GM23248 (cell line): ENCODE measurements around the gene KIRREL2. TPM values are rescaled to one million over a fixed set of nuclear protein-coding genes. Genes with fewer than 3 reads are reported as not detected.
"Not testable (repeated sequence)": the region's sequence is repeated elsewhere in the genome, so short reads cannot be mapped to it uniquely, and the experiment has no call there.

Experiments
- DNase-seq: peaks from one replicate; pipeline ENCODE4 v3.0.0-alpha.2; 2015
- H2AFZ ChIP-seq: fragments of 200-600 bp; sonication (generic); 2 replicates; pipeline ENCODE4 v1.6.1; 2016; ENCODE audit warnings: antibody characterized with exemption
- H3F3A ChIP-seq: fragments of 200-600 bp; sonication (generic); 2 replicates; pipeline ENCODE4 v1.6.1; 2016; ENCODE audit warnings: mild to moderate bottlenecking, antibody characterized with exemption, mixed run types; ENCODE audit not compliant: insufficient read depth
- H3K27ac ChIP-seq: fragments of 200-600 bp; sonication (generic); 2 replicates; pipeline ENCODE4 v1.5.1; 2016; ENCODE audit warnings: mild to moderate bottlenecking
- H3K27me3 ChIP-seq: fragments of 200-600 bp; sonication (generic); replicated peaks from 2 replicates; pipeline ENCODE4 v1.6.1; 2016; ENCODE audit warnings: mild to moderate bottlenecking; ENCODE audit not compliant: insufficient read depth
- H3K36me3 ChIP-seq: fragments of 200-600 bp; sonication (generic); 2 replicates; pipeline ENCODE4 v1.6.1; 2016; ENCODE audit warnings: low read depth, mild to moderate bottlenecking
- H3K4me1 ChIP-seq: fragments of 200-600 bp; sonication (generic); 2 replicates; pipeline ENCODE4 v1.6.1; 2016; ENCODE audit warnings: mild to moderate bottlenecking; ENCODE audit not compliant: insufficient read depth
- H3K4me2 ChIP-seq: fragments of 200-600 bp; sonication (generic); one replicate; pipeline ENCODE4 v1.6.1; 2016; ENCODE audit warnings: mild to moderate bottlenecking; ENCODE audit not compliant: unreplicated experiment
- H3K4me3 ChIP-seq: fragments of 200-600 bp; sonication (generic); 2 replicates; pipeline ENCODE4 v1.5.1; 2016; ENCODE audit warnings: mild to moderate bottlenecking
- H3K79me2 ChIP-seq: fragments of 200-600 bp; sonication (generic); 2 replicates; pipeline ENCODE4 v1.6.1; 2016; ENCODE audit warnings: mild to moderate bottlenecking; ENCODE audit not compliant: insufficient read depth
- H3K9ac ChIP-seq: fragments of 200-600 bp; sonication (generic); 2 replicates; pipeline ENCODE4 v1.6.1; 2016; ENCODE audit warnings: mild to moderate bottlenecking
- H3K9me2 ChIP-seq: fragments of 200-600 bp; sonication (generic); 2 replicates; pipeline ENCODE4 v1.6.1; 2016; ENCODE audit warnings: mixed run types, mild to moderate bottlenecking, moderate library complexity; ENCODE audit not compliant: insufficient read depth
- H3K9me3 ChIP-seq: fragments of 200-600 bp; sonication (generic); one replicate; pipeline ENCODE4 v1.6.1; 2017; ENCODE audit warnings: low read depth
- H4K20me1 ChIP-seq: fragments of 200-600 bp; sonication (generic); 2 replicates; pipeline ENCODE4 v1.6.0; 2016; ENCODE audit not compliant: insufficient read depth
- EZH2 ChIP-seq: fragments of 200-600 bp; sonication (generic); IDR thresholded peaks from 2 replicates; pipeline ENCODE4 v1.6.1; 2018; ENCODE audit warnings: antibody characterized with exemption, mild to moderate bottlenecking; ENCODE audit not compliant: insufficient read depth, poor library complexity, severe bottlenecking
- EZH2phosphoT487 ChIP-seq: fragments of 200-600 bp; sonication (generic); IDR thresholded peaks from 2 replicates; pipeline ENCODE4 v1.6.1; 2018; ENCODE audit warnings: antibody characterized with exemption, moderate library complexity, mild to moderate bottlenecking, low read depth; ENCODE audit not compliant: insufficient read depth
- WGBS, 2 experiments: methylation state at CpG; one replicate each; pipeline ENCODE4 v1.1.6; 2015 to 2017; ENCODE audit warnings: low lambda C conversion rate in 2 of 2, low coverage in 1 of 2; ENCODE audit errors: missing lambda C conversion rate in 2 of 2; 5-methylcytosine and 5-hydroxymethylcytosine counted together
- in situ Hi-C: fragments of 300-500 bp; cut with MboI; formaldehyde crosslinking; loops from 2 replicates; pipeline ENCODE4 v1.15.0; 2020
- polyA plus RNA-seq: library from polyadenylated mRNA; unstranded; fragments of >200 nt; fragmentation: Nextera tagmentation; extraction: Ambion mirVana; gene quantifications from 2 replicates; pipeline ENCODE4 v1.2.1, GENCODE V29; 2016
- total RNA-seq: library from RNA; depleted of rRNA; stranded (reverse); fragments of >200 nt; shearing (Covaris generic); gene quantifications from 2 replicates; pipeline ENCODE4 v1.2.3, GENCODE V29; 2014

Gene KIRREL2
- total and polyA plus RNA-seq, 2 experiments from 2014 or later: not detected

DNA sequence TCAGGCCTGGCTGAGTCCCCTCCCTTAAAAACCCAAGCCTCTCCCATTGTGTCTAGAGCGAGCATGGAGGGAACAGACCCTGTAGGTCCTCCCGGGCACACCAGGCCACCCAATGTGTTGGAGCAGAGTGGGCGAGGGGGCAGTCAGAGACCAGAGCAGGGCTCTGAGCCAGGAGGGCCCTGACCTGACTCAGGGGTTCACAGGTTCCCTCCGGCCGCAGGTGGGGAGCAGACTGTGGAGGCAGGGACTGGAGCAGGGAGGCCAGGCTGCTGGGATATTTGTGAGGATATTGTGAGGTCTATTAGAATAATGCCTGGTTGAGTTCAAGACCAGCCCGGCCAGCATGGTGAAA, 52.9 kb downstream of the KIRREL2 start:
- Histone ChIP-seq H3K79me2 (no peaks in the 10 kb centered on the region), H2AFZ (no peak overlapping the region), H3K4me3 (no peak overlapping the region), H4K20me1 (no peaks in the 10 kb centered on the region), H3K27me3 (no peaks in the 10 kb centered on the region), H3K27ac (no peak overlapping the region), H3K9ac (no peak overlapping the region), H3K4me2 (no peak overlapping the region), H3K9me2 (no peaks in the 10 kb centered on the region), H3F3A (peaks cover 13% of the 10 kb centered on the region; the same call in 1 of the 2 replicates), H3K4me1 (peaks cover 20% of the 10 kb centered on the region), H3K9me3 (no peaks in the 10 kb centered on the region), H3K36me3 (no peaks in the 10 kb centered on the region)
- in situ Hi-C loops: no loop called here
- WGBS, 2 experiments: 73 to 81% methylated on average over 4 to 6 of the region's 6 CpGs
- no peak for DNase-seq
- TF ChIP-seq EZH2phosphoT487 (no peak), EZH2 (no peak)

- H3K4me2 ChIP-seq, H4K20me1 ChIP-seq, H3K9ac ChIP-seq, H3F3A ChIP-seq, H2AFZ ChIP-seq, H3K79me2 ChIP-seq, H3K9me2 ChIP-seq, DNase-seq, H3K27me3 ChIP-seq, H3K36me3 ChIP-seq, H3K4me3 ChIP-seq, H3K9me3 ChIP-seq, in situ Hi-C loops, H3K27ac ChIP-seq: not testable (repeated sequence)
- peaks cover 20% of the 10 kb centered on the region for H3K4me1 ChIP-seq
- WGBS, 2 experiments: 89 to 90% methylated on average over 14 of the region's 14 CpGs
Measured at GRCh38 chr19:35910355-35910754, 53.6 kb downstream of the KIRREL2 start.

DNA sequence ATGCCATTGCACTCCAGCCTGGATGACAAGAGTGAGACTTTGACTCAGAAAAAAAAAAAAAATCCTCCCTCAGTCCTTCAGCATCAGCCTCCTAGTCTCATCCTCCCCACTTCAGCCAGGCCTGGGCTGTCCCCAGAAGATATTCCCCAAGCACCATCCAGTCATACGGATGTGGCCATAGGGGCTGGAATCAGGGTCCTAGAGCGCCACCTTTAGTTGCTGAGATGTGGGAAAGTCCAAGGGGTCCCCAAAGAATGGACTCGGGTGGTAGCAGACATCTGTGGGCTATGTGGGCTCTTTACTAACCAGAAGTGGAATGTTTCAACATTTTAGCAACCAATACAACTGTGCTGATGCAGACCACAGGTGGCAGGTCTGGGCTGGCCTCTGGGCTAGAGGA, 54.5 kb downstream of the KIRREL2 start:
- Histone ChIP-seq H3K9me2 (no peaks in the 10 kb centered on the region), H3K4me3 (no peak overlapping the region), H3K4me2 (no peak overlapping the region), H3K79me2 (no peaks in the 10 kb centered on the region), H3K4me1 (peaks cover 20% of the 10 kb centered on the region), H4K20me1 (no peaks in the 10 kb centered on the region), H3K9me3 (no peaks in the 10 kb centered on the region), H2AFZ (no peak overlapping the region), H3K9ac (no peak overlapping the region), H3F3A (0 out of 2 replicates have a peak, but pooled peaks cover 9% of the 10 kb centered on the region), H3K27me3 (no peaks in the 10 kb centered on the region), H3K27ac (no peak overlapping the region), H3K36me3 (no peaks in the 10 kb centered on the region)
- DNase-seq: no peak
- in situ Hi-C loops: no loop called here
- WGBS, 2 experiments: 38 to 41% methylated on average over 3 of the region's 3 CpGs
- no peak for TF ChIP-seq EZH2phosphoT487
- TF ChIP-seq EZH2: no peak

- TF ChIP-seq EZH2 (no peak), EZH2phosphoT487 (no peak)
- 65 to 66% methylated on average over 5 of the region's 5 CpGs for WGBS, 2 experiments
- no peaks in the 10 kb centered on the region for H3K79me2 ChIP-seq
- H3K27ac ChIP-seq: no peak overlapping the region
- H3K27me3 ChIP-seq: no peaks in the 10 kb centered on the region
- H3K9ac ChIP-seq: no peak overlapping the region
- in situ Hi-C loops: no loop called here
- no peaks in the 10 kb centered on the region for H3K36me3 ChIP-seq
- no peak overlapping the region for H3K4me2 ChIP-seq
- no peaks in the 10 kb centered on the region for H3K9me2 ChIP-seq
- no peak overlapping the region for H2AFZ ChIP-seq
- H3K4me3 ChIP-seq: no peak overlapping the region
- no peaks in the 10 kb centered on the region for H3K9me3 ChIP-seq
- DNase-seq: peak; percentile 33
- H3F3A ChIP-seq: 0 out of 2 replicates have a peak, but pooled peaks cover 9% of the 10 kb centered on the region
- peaks cover 13% of the 10 kb centered on the region for H3K4me1 ChIP-seq
- H4K20me1 ChIP-seq: no peaks in the 10 kb centered on the region
Measured at GRCh38 chr19:35911790-35912189, 55.1 kb downstream of the KIRREL2 start.

GRCh38 chr19:35913589-35913988, 56.9 kb downstream of the KIRREL2 start:
- in situ Hi-C loops: no loop called here
- Histone ChIP-seq H3K4me2 (peak overlapping the region; percentile 50), H3K36me3 (no peaks in the 10 kb centered on the region), H3K27me3 (no peaks in the 10 kb centered on the region), H3K4me3 (no peak overlapping the region), H3F3A (0 out of 2 replicates have a peak, but pooled peaks cover 9% of the 10 kb centered on the region), H3K9ac (no peak overlapping the region), H3K9me3 (no peaks in the 10 kb centered on the region), H3K27ac (no peak overlapping the region), H3K4me1 (peaks cover 11% of the 10 kb centered on the region), H3K9me2 (no peaks in the 10 kb centered on the region), H2AFZ (peak overlapping the region; percentile 49; the same call in 1 of the 2 replicates), H3K79me2 (no peaks in the 10 kb centered on the region), H4K20me1 (no peaks in the 10 kb centered on the region)
- WGBS, 2 experiments: 33 to 36% methylated on average over 6 to 7 of the region's 7 CpGs
- DNase-seq: peak; percentile 73
- TF ChIP-seq EZH2phosphoT487 (no peak), EZH2 (no peak)
